ENCODE data around the gene TMPRSS13.

TMPRSS13 gene

GRCh38 chr11:117881217-117881616 is 48.0 kb downstream of the TMPRSS13 start:
- H3K4me1 ChIP-seq (ENCODE audit: control insufficient read depth in 1 of 2, insufficient read depth in 1 of 2, low read depth in 1 of 2, low read length in 1 of 2), result no peaks in the 10 kb centered on the region
- H3K27ac ChIP-seq, result no peak overlapping the region
- peaks cover 75% of the 10 kb centered on the region for H3K27me3 ChIP-seq
- TF ChIP-seq CTCF (IDR thresholded peaks at IDR 0.05), result no peak
- H3K9me3 ChIP-seq, result no peaks in the 10 kb centered on the region
- no peak overlapping the region for H3K4me3 ChIP-seq (ENCODE audit: low read depth in 1 of 2, low read length in 1 of 2)
- H3K36me3 ChIP-seq, result no peaks in the 10 kb centered on the region

GRCh38 chr11:117879516-117880480 is 49.4 kb downstream of the TMPRSS13 start:
- peaks cover 90% of the 10 kb centered on the region for H3K27me3 ChIP-seq
- H3K9me3 ChIP-seq, result no peaks in the 10 kb centered on the region
- no peak for TF ChIP-seq CTCF (IDR thresholded peaks at IDR 0.05)
- H3K4me3 ChIP-seq (ENCODE audit: low read depth in 1 of 2, low read length in 1 of 2), result no peak overlapping the region
- no peak overlapping the region for H3K27ac ChIP-seq
- H3K36me3 ChIP-seq, result no peaks in the 10 kb centered on the region
- no peaks in the 10 kb centered on the region for H3K4me1 ChIP-seq (ENCODE audit: control insufficient read depth in 1 of 2, insufficient read depth in 1 of 2, low read depth in 1 of 2, low read length in 1 of 2)

GRCh38 chr11:117878939-117879475 is 50.2 kb downstream of the TMPRSS13 start:
- Histone ChIP-seq H3K27me3 (peaks cover 98% of the 10 kb centered on the region), H3K27ac (no peak overlapping the region), H3K9me3 (no peaks in the 10 kb centered on the region), H3K36me3 (no peaks in the 10 kb centered on the region), H3K4me3 (ENCODE audit: low read depth in 1 of 2, low read length in 1 of 2) (no peak overlapping the region), H3K4me1 (ENCODE audit: control insufficient read depth in 1 of 2, insufficient read depth in 1 of 2, low read depth in 1 of 2, low read length in 1 of 2) (peaks cover 5 to 6% of the 10 kb centered on the region in 2 experiments)
- no peak for TF ChIP-seq CTCF (IDR thresholded peaks at IDR 0.05)

- peaks cover 5 to 9% of the 10 kb centered on the region in 2 experiments for H3K4me1 ChIP-seq (ENCODE audit: control insufficient read depth in 1 of 2, insufficient read depth in 1 of 2, low read depth in 1 of 2, low read length in 1 of 2)
- no peak for TF ChIP-seq CTCF (IDR thresholded peaks at IDR 0.05)
- H3K27me3 ChIP-seq, result peaks cover 100% of the 10 kb centered on the region
- no peak overlapping the region for H3K4me3 ChIP-seq (ENCODE audit: low read depth in 1 of 2, low read length in 1 of 2)
- no peaks in the 10 kb centered on the region for H3K36me3 ChIP-seq
- H3K9me3 ChIP-seq, result no peaks in the 10 kb centered on the region
- no peak overlapping the region for H3K27ac ChIP-seq
These were observed 50.8 kb downstream of the TMPRSS13 start for GRCh38 chr11:117878314-117878938.

GRCh38 chr11:117877120-117877784 is 52.0 kb downstream of the TMPRSS13 start:
- no peak overlapping the region for H3K4me3 ChIP-seq (ENCODE audit: low read depth in 1 of 2, low read length in 1 of 2)
- no peaks in the 10 kb centered on the region for H3K36me3 ChIP-seq
- H3K27me3 ChIP-seq, result peaks cover 99% of the 10 kb centered on the region
- no peak overlapping the region for H3K27ac ChIP-seq
- no peak for TF ChIP-seq CTCF (IDR thresholded peaks at IDR 0.05)
- H3K4me1 ChIP-seq (ENCODE audit: control insufficient read depth in 1 of 2, insufficient read depth in 1 of 2, low read depth in 1 of 2, low read length in 1 of 2), result peaks cover 5 to 14% of the 10 kb centered on the region in 2 experiments
- H3K9me3 ChIP-seq, result no peaks in the 10 kb centered on the region
